ENCODE data around the gene DBI. TPM values are rescaled to one million over a fixed set of nuclear protein-coding genes. Genes with fewer than 3 reads are reported as not detected.

Gene DBI
- total RNA-seq, 1 donor from 2014 or later, result 11.2 TPM

DNA sequence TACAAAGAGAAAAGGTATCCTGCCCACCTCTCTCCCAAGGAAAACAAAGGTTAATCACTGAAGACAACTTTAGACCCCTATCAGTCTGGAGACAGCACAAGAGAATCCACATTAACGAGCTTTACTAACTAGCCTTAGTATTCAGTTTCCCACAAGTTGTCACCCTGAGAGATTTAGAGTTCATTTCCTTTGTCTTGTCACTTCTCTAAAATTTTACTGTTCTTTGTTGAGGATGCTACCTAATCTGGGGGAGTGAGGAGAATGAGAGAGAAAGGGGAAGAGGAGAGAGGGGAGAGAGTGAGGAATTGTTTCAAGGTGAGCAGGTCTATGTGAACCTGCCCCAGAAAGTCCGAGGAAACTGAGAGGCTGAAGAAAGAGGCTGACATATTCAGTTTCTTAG lies 28.5 kb upstream of the DBI start:
- TF ChIP-seq, protein P1, sequence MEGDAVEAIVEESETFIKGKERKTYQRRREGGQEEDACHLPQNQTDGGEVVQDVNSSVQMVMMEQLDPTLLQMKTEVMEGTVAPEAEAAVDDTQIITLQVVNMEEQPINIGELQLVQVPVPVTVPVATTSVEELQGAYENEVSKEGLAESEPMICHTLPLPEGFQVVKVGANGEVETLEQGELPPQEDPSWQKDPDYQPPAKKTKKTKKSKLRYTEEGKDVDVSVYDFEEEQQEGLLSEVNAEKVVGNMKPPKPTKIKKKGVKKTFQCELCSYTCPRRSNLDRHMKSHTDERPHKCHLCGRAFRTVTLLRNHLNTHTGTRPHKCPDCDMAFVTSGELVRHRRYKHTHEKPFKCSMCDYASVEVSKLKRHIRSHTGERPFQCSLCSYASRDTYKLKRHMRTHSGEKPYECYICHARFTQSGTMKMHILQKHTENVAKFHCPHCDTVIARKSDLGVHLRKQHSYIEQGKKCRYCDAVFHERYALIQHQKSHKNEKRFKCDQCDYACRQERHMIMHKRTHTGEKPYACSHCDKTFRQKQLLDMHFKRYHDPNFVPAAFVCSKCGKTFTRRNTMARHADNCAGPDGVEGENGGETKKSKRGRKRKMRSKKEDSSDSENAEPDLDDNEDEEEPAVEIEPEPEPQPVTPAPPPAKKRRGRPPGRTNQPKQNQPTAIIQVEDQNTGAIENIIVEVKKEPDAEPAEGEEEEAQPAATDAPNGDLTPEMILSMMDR (IDR thresholded peaks at IDR 0.05), result no peak
- H3K4me1 ChIP-seq, result no peaks in the 10 kb centered on the region
- H3K4me3 ChIP-seq, result no peak overlapping the region
- peaks cover 0 to 22% of the 10 kb centered on the region in 2 donors for H3K36me3 ChIP-seq
- intact Hi-C loops (cut with DNase I), result no loop called here
- DNase-seq (ENCODE audit: low spot score in 2 of 2), result no peak
- H3K9me3 ChIP-seq, result no peaks in the 10 kb centered on the region
- no peak overlapping the region for H3K27ac ChIP-seq
- no peaks in the 10 kb centered on the region for H3K27me3 ChIP-seq

DNA sequence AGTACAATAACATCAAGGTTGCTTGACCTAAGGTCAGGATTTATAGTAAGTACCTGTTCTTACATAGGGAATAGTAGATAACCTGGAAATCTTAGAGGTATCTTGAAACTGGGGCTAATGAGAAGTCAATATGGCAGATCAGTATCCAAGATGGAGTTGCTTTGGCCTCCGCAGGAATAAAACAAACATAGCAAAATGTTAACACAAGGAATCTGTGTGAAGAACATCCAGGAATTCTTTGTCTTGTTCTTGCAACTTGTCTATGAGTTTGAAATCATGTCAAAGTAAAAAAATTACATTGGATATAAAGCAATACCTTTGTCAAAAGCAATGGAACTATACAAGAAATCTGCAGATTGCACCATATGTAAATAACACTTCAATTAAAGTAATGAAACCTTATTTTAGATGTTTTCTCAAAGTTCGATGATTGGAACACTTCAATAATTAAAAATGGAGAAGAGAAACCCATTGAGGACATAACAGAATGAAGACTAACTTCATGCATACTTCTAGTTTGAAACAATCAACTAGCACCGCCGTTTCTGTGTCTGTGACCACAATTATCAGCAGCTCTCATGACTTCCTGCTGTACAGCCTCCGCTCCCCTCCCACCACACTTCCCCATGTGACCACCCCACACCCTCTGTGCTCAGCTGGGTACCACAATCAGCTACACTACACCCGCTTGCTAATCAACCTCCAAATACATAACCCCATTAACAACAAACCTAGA lies 27.8 kb upstream of the DBI start:
- Histone ChIP-seq H3K27ac (no peak overlapping the region), H3K9me3 (no peaks in the 10 kb centered on the region), H3K4me1 (no peaks in the 10 kb centered on the region), H3K36me3 (peaks cover 0 to 22% of the 10 kb centered on the region in 2 donors), H3K27me3 (no peaks in the 10 kb centered on the region), H3K4me3 (no peak overlapping the region)
- TF ChIP-seq, protein P1 (IDR thresholded peaks at IDR 0.05), result no peak
- intact Hi-C loops (cut with DNase I), result no loop called here
- no peak for DNase-seq (ENCODE audit: low spot score in 2 of 2)

DNA sequence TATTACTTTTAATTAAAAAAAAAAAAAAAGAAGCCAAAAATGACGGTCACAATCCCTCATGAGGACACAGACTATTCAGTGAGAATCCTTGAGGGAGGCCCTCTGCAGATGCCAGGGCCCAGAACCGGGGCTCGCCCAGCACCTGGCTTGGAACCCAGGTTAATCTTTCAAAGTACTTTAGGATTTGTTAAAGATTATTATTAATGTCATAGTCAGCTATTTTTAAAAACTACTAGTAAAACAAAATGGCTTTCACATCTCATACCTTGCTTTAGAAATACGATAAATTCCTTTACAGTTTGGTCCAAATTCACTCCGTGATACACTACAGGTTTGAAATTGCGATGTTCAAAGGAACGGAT lies 27.2 kb upstream of the DBI start:
- peaks cover 0 to 22% of the 10 kb centered on the region in 2 donors for H3K36me3 ChIP-seq
- TF ChIP-seq, protein P1 (IDR thresholded peaks at IDR 0.05), result no peak
- H3K27me3 ChIP-seq, result no peaks in the 10 kb centered on the region
- no peaks in the 10 kb centered on the region for H3K4me1 ChIP-seq
- H3K27ac ChIP-seq, result no peak overlapping the region
- DNase-seq (ENCODE audit: low spot score in 2 of 2), result no peak
- H3K9me3 ChIP-seq, result no peaks in the 10 kb centered on the region
- H3K4me3 ChIP-seq, result no peak overlapping the region
- intact Hi-C loops (cut with DNase I), result no loop called here

DNA sequence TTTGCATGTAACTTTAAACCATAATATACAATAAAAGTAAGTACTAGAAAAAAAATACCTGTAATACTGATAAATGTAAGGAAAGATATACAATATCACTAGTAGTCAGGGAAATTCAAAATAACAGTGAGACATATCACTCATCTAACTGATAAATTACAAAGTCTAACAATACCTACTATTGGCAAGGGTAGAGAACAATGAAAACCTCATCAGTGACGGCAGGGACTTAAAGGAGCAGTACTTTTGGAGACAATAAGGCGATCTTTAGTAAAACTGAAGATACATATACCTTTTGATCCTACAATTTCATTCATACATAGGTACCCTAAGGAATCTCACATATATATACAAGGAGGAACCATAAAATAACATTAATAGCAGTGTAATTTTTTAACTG lies 25.1 kb upstream of the DBI start:
- Histone ChIP-seq H3K27ac (no peak overlapping the region), H3K4me1 (no peaks in the 10 kb centered on the region), H3K27me3 (no peaks in the 10 kb centered on the region), H3K4me3 (no peak overlapping the region), H3K9me3 (no peaks in the 10 kb centered on the region), H3K36me3 (peaks cover 0 to 18% of the 10 kb centered on the region in 2 donors)
- no peak for DNase-seq (ENCODE audit: low spot score in 2 of 2)
- intact Hi-C loops (cut with DNase I), result no loop called here
- TF ChIP-seq, protein P1 (IDR thresholded peaks at IDR 0.05), result no peak

DNA sequence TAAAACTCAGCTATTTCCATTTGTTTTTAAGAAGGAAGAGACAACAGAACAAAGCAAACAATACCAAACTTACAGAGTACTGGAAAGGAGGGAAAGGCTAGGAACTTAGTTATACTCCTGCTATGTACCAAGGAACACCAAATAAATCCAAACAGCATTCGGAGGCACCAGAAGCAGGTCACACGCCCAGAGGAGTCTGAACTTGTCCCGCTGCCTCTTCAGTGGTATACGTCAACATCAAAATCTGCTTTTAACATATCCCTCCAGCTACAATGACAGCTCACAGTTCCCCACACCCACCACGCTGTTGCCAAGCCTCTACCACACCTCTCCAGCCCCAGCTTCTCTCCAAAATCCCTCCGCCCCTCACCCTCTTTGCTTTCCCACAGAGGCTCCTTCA lies 17.5 kb upstream of the DBI start:
- intact Hi-C loops (cut with DNase I), result no loop called here
- Histone ChIP-seq H3K9me3 (no peaks in the 10 kb centered on the region), H3K36me3 (no peaks in the 10 kb centered on the region), H3K4me1 (peaks cover 0 to 5% of the 10 kb centered on the region in 2 donors), H3K27me3 (no peaks in the 10 kb centered on the region), H3K4me3 (no peak overlapping the region), H3K27ac (no peak overlapping the region)
- no peak for DNase-seq (ENCODE audit: low spot score in 2 of 2)
- TF ChIP-seq, protein P1 (IDR thresholded peaks at IDR 0.05), result no peak

Data from ascending aorta (tissue), 2 donors.